K562 (cell line): ENCODE measurements around the gene LUM. TPM values are rescaled to one million over a fixed set of nuclear protein-coding genes. Genes with fewer than 3 reads are reported as not detected.

ENCODE experiments used
- ATAC-seq: fragments of 200-7000 bp; cut with Tn5 transposase; 3 replicates; pipeline ENCODE4 v1.9.1; 2020; ENCODE audit warnings: moderate library complexity
- BruUV-seq: library from RNA; stranded (reverse); fragments of 400-500 nt; replicated peaks from 2 replicates; lab custom pipeline; 2021; lab: Mats Ljungman, UMichigan
- CTCF ChIA-PET: fragments of 300-600 bp; formaldehyde crosslinking; extraction: SDS; loops from one replicate; lab custom pipeline; 2021; ENCODE audit warnings: low intra/inter-chr PET ratio; lab: Yijun Ruan, JAX
- POLR2A ChIA-PET: fragments of 300-600, 350-650 bp; sonication (Branson Sonifier 250); formaldehyde crosslinking; extraction: SDS; loops from one replicate; lab custom pipeline; 2021; ENCODE audit warnings: antibody characterized with exemption, inconsistent platforms; lab: Yijun Ruan, JAX
- DNase-seq, 4 experiments: peaks; one replicate each; pipeline versions ENCODE4 v3.0.0 to v3.0.0-alpha.2; 2011 to 2018; ENCODE audit warnings: low spot score in 3 of 4, mixed read lengths in 3 of 4; ENCODE audit errors: extremely low read depth in 1 of 4
- FAIRE-seq: peaks from 2 replicates; lab custom pipeline; 2011; peaks lifted over from hg19 to GRCh38; lab: Jason Lieb, UNC
- H2AFZ ChIP-seq: 2 replicates; pipeline ENCODE4 v1.6.0; 2011; ENCODE audit warnings: low read depth, low read length, control low read depth, inconsistent platforms
- H3K27ac ChIP-seq: fragments of 200-600 bp; 3 replicates; pipeline ENCODE4 v1.8.0; 2011; ENCODE audit warnings: low read depth, mild to moderate bottlenecking, control low read depth, inconsistent platforms, low read length, moderate library complexity, mixed read lengths; ENCODE audit errors: extremely low read depth
- H3K27me3 ChIP-seq, 2 experiments: fragments of 300-600 bp in 1 of 2; 2 replicates in 1 of 2; 3 replicates in 1 of 2; pipeline versions ENCODE4 v1.6.0 to v1.8.0; 2011; ENCODE audit warnings: inconsistent platforms in 2 of 2, low read length in 2 of 2, mild to moderate bottlenecking in 1 of 2, mixed read lengths in 1 of 2, moderate library complexity in 1 of 2; ENCODE audit not compliant: control insufficient read depth in 2 of 2, insufficient read depth in 2 of 2
- H3K36me3 ChIP-seq: fragments of 300-600 bp; 3 replicates; pipeline ENCODE4 v1.8.0; 2011; ENCODE audit warnings: mild to moderate bottlenecking, low read length, inconsistent platforms; ENCODE audit not compliant: control insufficient read depth, insufficient read depth
- H3K4me1 ChIP-seq, 2 experiments: fragments of 200-600 bp in 1 of 2; replicated peaks in 1 of 2; 2 replicates in 1 of 2; 3 replicates in 1 of 2; pipeline versions ENCODE4 v1.5.1 to v1.8.0; 2011; ENCODE audit warnings: inconsistent platforms in 2 of 2, low read length in 2 of 2, mild to moderate bottlenecking in 1 of 2, mixed read lengths in 1 of 2, moderate library complexity in 1 of 2; ENCODE audit not compliant: control insufficient read depth in 2 of 2, insufficient read depth in 2 of 2
- H3K4me2 ChIP-seq: 2 replicates; pipeline ENCODE4 v1.6.1; 2011; ENCODE audit warnings: low read length, control low read depth, inconsistent platforms, mixed read lengths; ENCODE audit not compliant: insufficient read depth
- H3K4me3 ChIP-seq: fragments of 200-600 bp; sonication (generic), shearing (Covaris generic); 2 replicates; pipeline ENCODE4 v1.5.1; 2016; ENCODE audit warnings: control low read depth, inconsistent platforms
- H3K79me2 ChIP-seq: fragments of 200-600 bp; 3 replicates; pipeline ENCODE4 v1.8.0; 2011; ENCODE audit warnings: low read length, inconsistent platforms; ENCODE audit not compliant: control insufficient read depth, insufficient read depth
- H3K9ac ChIP-seq, 2 experiments: 2 replicates each; pipeline versions ENCODE4 v1.6.0 to v1.6.1; 2011; ENCODE audit warnings: low read depth in 2 of 2, low read length in 2 of 2, control low read depth in 1 of 2, inconsistent platforms in 1 of 2, mild to moderate bottlenecking in 1 of 2, mixed read lengths in 1 of 2; ENCODE audit not compliant: insufficient read depth in 1 of 2
- H3K9me1 ChIP-seq: one replicate; pipeline ENCODE4 v1.6.0; 2011; ENCODE audit warnings: inconsistent platforms, mild to moderate bottlenecking, low read length, moderate library complexity; ENCODE audit not compliant: control insufficient read depth, insufficient read depth
- H3K9me3 ChIP-seq: replicated peaks from 2 replicates; pipeline ENCODE4 v1.5.1; 2011; ENCODE audit warnings: low read depth, low read length, inconsistent platforms; ENCODE audit not compliant: control insufficient read depth, insufficient read depth
- H4K20me1 ChIP-seq: replicated peaks from 2 replicates; pipeline ENCODE4 v1.6.1; 2011; ENCODE audit warnings: low read length, inconsistent platforms, mixed read lengths; ENCODE audit not compliant: control insufficient read depth, insufficient read depth
- CTBP1 ChIP-seq: fragments of 450-650 bp; IDR thresholded peaks from 2 replicates; pipeline ENCODE4 v1.6.1; 2016; ENCODE audit warnings: borderline replicate concordance
- L3MBTL2 ChIP-seq: fragments of 450-650 bp; IDR thresholded peaks from 2 replicates; pipeline ENCODE4 v1.6.1; 2016; ENCODE audit warnings: mild to moderate bottlenecking, moderate library complexity
- MITF ChIP-seq: IDR thresholded peaks from 2 replicates; pipeline ENCODE4 v1.6.1; 2014; ENCODE audit warnings: antibody characterized with exemption
- PRPF4 ChIP-seq: fragments of 200-400 bp; formaldehyde crosslinking; IDR thresholded peaks from one replicate; pipeline ENCODE4 v1.6.1; 2017; ENCODE audit warnings: low read length, low read depth, mild to moderate bottlenecking; ENCODE audit not compliant: insufficient read depth, poor library complexity, severe bottlenecking
- RBM34 ChIP-seq: fragments of 200-400 bp; formaldehyde crosslinking; IDR thresholded peaks from 2 replicates; pipeline ENCODE4 v1.6.1; 2018; ENCODE audit warnings: low read length, borderline replicate concordance; ENCODE audit not compliant: insufficient read depth
- SIRT6 ChIP-seq: IDR thresholded peaks from one replicate; pipeline ENCODE4 v1.6.1; 2012; ENCODE audit warnings: low read depth, mild to moderate bottlenecking, control low read depth, inconsistent platforms, low read length, moderate library complexity
- SMAD2 ChIP-seq: fragments of 150-350 bp; IDR thresholded peaks from 2 replicates; pipeline ENCODE4 v1.6.1; 2014; ENCODE audit warnings: low read depth, mild to moderate bottlenecking, low read length
- SRSF9 ChIP-seq: fragments of 200-400 bp; formaldehyde crosslinking; IDR thresholded peaks from 2 replicates; pipeline ENCODE4 v1.6.1; 2017; ENCODE audit warnings: low read depth, low read length, borderline replicate concordance
- U2AF1 ChIP-seq: fragments of 200-400 bp; formaldehyde crosslinking; optimal IDR thresholded peaks from 2 replicates; pipeline ENCODE3; 2017; ENCODE audit warnings: mild to moderate bottlenecking, low read depth, low read length, moderate library complexity
- ZFX ChIP-seq: sonication (generic); formaldehyde crosslinking; IDR thresholded peaks from 2 replicates; pipeline ENCODE4 v1.8.0; 2022; ENCODE audit warnings: mild to moderate bottlenecking, missing genetic modification reagents, moderate library complexity
- ZNF197 ChIP-seq: fragments of 200-800 bp; sonication (Bioruptor generic); IDR thresholded peaks from 2 replicates; pipeline ENCODE4 v1.6.1; 2016; ENCODE audit warnings: low read depth, missing genetic modification characterization, missing compliant biosample characterization
- in situ Hi-C: fragments of 300-500 bp; cut with MboI; formaldehyde crosslinking; loops from 4 replicates; pipeline ENCODE4 v1.15.0; 2018; ENCODE audit warnings: inconsistent platforms, mixed read lengths
- intact Hi-C: fragments of 100-400 bp; cut with micrococcal nuclease; formaldehyde crosslinking; loops from 2 replicates; pipeline ENCODE4 v1.14.2; 2022
- polyA plus RNA-seq, 8 experiments: library from polyadenylated mRNA; depleted of rRNA in 4 of 8; stranded (reverse) in 5 of 8; unstranded in 3 of 8; fragments of >200 nt; fragmentation: Nextera tagmentation in 2 of 8; fragmentation: Illumina TruSeq in 1 of 8; extraction: Ambion mirVana in 2 of 8; extraction: Trizol in 1 of 8; gene quantifications; 2 replicates each; pipeline versions ENCODE4 v1.2.1 to v1.2.3, GENCODE V29; 2011 to 2014; ENCODE audit warnings: inconsistent platforms in 1 of 8, missing spikeins in 1 of 8
- total RNA-seq, 7 experiments: library from RNA; depleted of rRNA in 6 of 7; stranded (reverse); fragments of >200 nt in 6 of 7; fragmentation: Illumina TruSeq in 2 of 7; extraction: Trizol in 2 of 7; gene quantifications; 2 replicates each; pipeline versions ENCODE4 v1.2.1 to v1.2.3, GENCODE V29; 2011 to 2021; ENCODE audit warnings: low replicate concordance in 1 of 7
- TF ChIP-seq, protein P1 (sequence below): fragments of 450-650 bp; IDR thresholded peaks from 2 replicates; pipeline ENCODE4 v1.6.1; 2018; ENCODE audit not compliant: partially characterized antibody

LUM gene
- total and polyA plus RNA-seq, 9 of the 15 experiments (the other 6 are each of a cell fraction or from before 2014, with no cell fraction given), result 0.40 TPM; not detected in 8

DNA sequence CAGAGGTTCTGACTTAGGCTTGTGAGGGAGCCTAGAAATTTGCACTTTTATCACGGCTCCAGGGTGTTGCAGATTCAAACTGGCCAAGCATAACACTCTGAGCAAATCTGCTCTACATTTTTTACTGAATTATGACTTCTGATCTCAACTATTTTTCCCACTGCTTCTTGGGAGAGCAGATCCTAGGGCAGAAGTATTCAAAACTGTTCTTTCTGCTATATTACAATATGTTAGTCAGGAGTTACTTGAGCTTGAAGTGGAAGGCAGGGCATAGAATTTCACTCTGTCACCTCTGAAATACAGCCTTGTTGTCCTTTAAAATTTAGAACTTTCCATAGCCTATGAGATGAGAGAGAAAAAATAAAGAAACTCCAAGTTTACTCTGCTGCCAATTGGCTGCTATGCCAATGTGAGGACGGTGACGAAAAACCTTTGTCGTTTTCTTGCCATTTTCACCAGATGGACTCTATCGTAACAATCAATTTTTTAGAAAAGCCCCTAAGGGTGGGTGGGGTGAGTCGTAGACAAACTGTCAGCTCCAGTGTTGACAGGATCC, 37.1 kb downstream of the LUM start (continued):
- TF ChIP-seq, protein P1, sequence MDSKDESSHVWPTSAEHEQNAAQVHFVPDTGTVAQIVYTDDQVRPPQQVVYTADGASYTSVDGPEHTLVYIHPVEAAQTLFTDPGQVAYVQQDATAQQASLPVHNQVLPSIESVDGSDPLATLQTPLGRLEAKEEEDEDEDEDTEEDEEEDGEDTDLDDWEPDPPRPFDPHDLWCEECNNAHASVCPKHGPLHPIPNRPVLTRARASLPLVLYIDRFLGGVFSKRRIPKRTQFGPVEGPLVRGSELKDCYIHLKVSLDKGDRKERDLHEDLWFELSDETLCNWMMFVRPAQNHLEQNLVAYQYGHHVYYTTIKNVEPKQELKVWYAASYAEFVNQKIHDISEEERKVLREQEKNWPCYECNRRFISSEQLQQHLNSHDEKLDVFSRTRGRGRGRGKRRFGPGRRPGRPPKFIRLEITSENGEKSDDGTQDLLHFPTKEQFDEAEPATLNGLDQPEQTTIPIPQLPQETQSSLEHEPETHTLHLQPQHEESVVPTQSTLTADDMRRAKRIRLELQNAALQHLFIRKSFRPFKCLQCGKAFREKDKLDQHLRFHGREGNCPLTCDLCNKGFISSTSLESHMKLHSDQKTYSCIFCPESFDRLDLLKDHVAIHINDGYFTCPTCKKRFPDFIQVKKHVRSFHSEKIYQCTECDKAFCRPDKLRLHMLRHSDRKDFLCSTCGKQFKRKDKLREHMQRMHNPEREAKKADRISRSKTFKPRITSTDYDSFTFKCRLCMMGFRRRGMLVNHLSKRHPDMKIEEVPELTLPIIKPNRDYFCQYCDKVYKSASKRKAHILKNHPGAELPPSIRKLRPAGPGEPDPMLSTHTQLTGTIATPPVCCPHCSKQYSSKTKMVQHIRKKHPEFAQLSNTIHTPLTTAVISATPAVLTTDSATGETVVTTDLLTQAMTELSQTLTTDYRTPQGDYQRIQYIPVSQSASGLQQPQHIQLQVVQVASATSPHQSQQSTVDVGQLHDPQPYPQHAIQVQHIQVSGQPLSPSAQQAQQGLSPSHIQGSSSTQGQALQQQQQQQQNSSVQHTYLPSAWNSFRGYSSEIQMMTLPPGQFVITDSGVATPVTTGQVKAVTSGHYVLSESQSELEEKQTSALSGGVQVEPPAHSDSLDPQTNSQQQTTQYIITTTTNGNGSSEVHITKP, result no peak

GRCh38 chr12:91073426-91073825, 37.9 kb downstream of the LUM start:
- H3K9me1 ChIP-seq, result no peaks in the 10 kb centered on the region
- no peaks in the 10 kb centered on the region for H3K9me3 ChIP-seq
- POLR2A ChIA-PET, result interaction anchor here (0.6 kb wide), 1 partner anchor 847 kb away, joined by 3 read pairs; no protein-coding TSS in a partner anchor
- FAIRE-seq, result no peak
- H3K27ac ChIP-seq, result no peak overlapping the region
- in situ Hi-C loops, result no loop called here
- no peaks in the 10 kb centered on the region for H3K79me2 ChIP-seq
- no peak overlapping the region for H3K4me2 ChIP-seq
- no peak overlapping the region for H3K9ac ChIP-seq
- no peak overlapping the region for H3K4me3 ChIP-seq
- no TSS peak for BruUV-seq
- DNase-seq, result no peak
- H3K27me3 ChIP-seq, result no peaks in the 10 kb centered on the region
- no peaks in the 10 kb centered on the region for H3K4me1 ChIP-seq
- H2AFZ ChIP-seq, result no peak overlapping the region
- H3K36me3 ChIP-seq, result no peaks in the 10 kb centered on the region
- CTCF ChIA-PET, result no interaction called here
- H4K20me1 ChIP-seq, result no peaks in the 10 kb centered on the region
- intact Hi-C loops, result no loop called here
- ATAC-seq, result no peak
- TF ChIP-seq SRSF9 (no peak), RBM34 (no peak), SMAD2 (no peak), ZFX (CRISPR knock-in tag) (no peak), L3MBTL2 (no peak), SIRT6 (no peak), ZNF197 (CRISPR knock-in tag) (no peak), PRPF4 (no peak), CTBP1 (no peak), U2AF1 (no peak), MITF (no peak)
- TF ChIP-seq, protein P1, result no peak
